Neural cell (in vitro differentiated cells): Measurements from ENCODE around the gene PPP2R2B.

Source experiments
- CTCF ChIP-seq: fragments of 450-650 bp; IDR thresholded peaks from 2 replicates; pipeline ENCODE4 v1.5.1; 2014; ENCODE audit warnings: antibody characterized with exemption, mild to moderate bottlenecking, moderate library complexity; ENCODE audit not compliant: poor library complexity, severe bottlenecking
- EP300 ChIP-seq: fragments of 450-650 bp; conservative IDR thresholded peaks from 2 replicates; pipeline ENCODE4 v1.6.1; 2014; ENCODE audit warnings: antibody characterized with exemption, mild to moderate bottlenecking, moderate library complexity; ENCODE audit not compliant: poor library complexity, severe bottlenecking
- EZH2 ChIP-seq: fragments of 200-600, 300-800 bp; shearing (Covaris generic), sonication (generic); IDR thresholded peaks from 2 replicates; pipeline ENCODE4 v1.6.1; 2014; ENCODE audit warnings: antibody characterized with exemption, low read length, borderline replicate concordance, mild to moderate bottlenecking; ENCODE audit not compliant: insufficient read depth, poor library complexity, severe bottlenecking
- RAD21 ChIP-seq: fragments of 450-650 bp; conservative IDR thresholded peaks from 2 replicates; pipeline ENCODE4 v1.6.1; 2014; ENCODE audit warnings: antibody characterized with exemption, mild to moderate bottlenecking, moderate library complexity

- TF ChIP-seq CTCF (no peak), RAD21 (no peak), EP300 (no peak), EZH2 (no peak)
These were observed 190.9 kb downstream of the PPP2R2B start for GRCh38 chr5:146687630-146688029.
